ENCODE measurements around the gene CCDC177.

GRCh38 chr14:69581316-69581935 lies 6.8 kb upstream of the CCDC177 start:
- TF ChIP-seq STAT5B (CRISPR knock-in tag; IDR thresholded peaks at IDR 0.05) (no peak), CTCF (IDR thresholded peaks at IDR 0.05 in 2 of 3, conservative IDR thresholded peaks at IDR 0.05 in 1 of 3; ENCODE audit: insufficient read depth in 2 of 3, low read depth in 1 of 3, low read length in 3 of 3) (no peak), JUN (IDR thresholded peaks at IDR 0.05; ENCODE audit: borderline replicate concordance, low read depth, low read length) (no peak), JUN (CRISPR knock-in tag; IDR thresholded peaks at IDR 0.05; ENCODE audit: borderline replicate concordance) (no peak), KDM2B (CRISPR knock-in tag; IDR thresholded peaks at IDR 0.05) (no peak), CHD4 (IDR thresholded peaks at IDR 0.05; ENCODE audit: insufficient read depth, insufficient replicate concordance, low read depth, low read length, poor library complexity, severe bottlenecking) (no peak), PHF20 (IDR thresholded peaks at IDR 0.05; ENCODE audit: partially characterized antibody) (no peak), OTX1 (CRISPR knock-in tag; IDR thresholded peaks at IDR 0.05) (no peak)
